H9 (cell line): ENCODE data around the gene TLN1. TPM values are rescaled to one million over a fixed set of nuclear protein-coding genes. Genes with fewer than 3 reads are reported as not detected.

Source experiments
- DNase-seq: peaks from one replicate; pipeline ENCODE4 v3.0.0-alpha.2; 2017
- H2AFZ ChIP-seq: one replicate; pipeline ENCODE4 v1.6.1; 2013; ENCODE audit warnings: mild to moderate bottlenecking, low read length, control low read depth, moderate library complexity
- H2AK5ac ChIP-seq: 2 replicates; pipeline ENCODE4 v1.6.1; 2013; ENCODE audit warnings: low read length, control low read depth, mixed read lengths; ENCODE audit not compliant: insufficient read length
- H2BK120ac ChIP-seq: one replicate; pipeline ENCODE4 v1.6.1; 2013; ENCODE audit warnings: low read depth, mild to moderate bottlenecking, low read length, control low read depth, inconsistent platforms; ENCODE audit not compliant: poor library complexity, severe bottlenecking
- H2BK12ac ChIP-seq: 2 replicates; pipeline ENCODE4 v1.6.1; 2013; ENCODE audit warnings: low read length, control low read depth, mixed read lengths, low read depth; ENCODE audit not compliant: insufficient read length
- H2BK15ac ChIP-seq: 2 replicates; pipeline ENCODE4 v1.6.1; 2013; ENCODE audit warnings: low read depth, low read length, control low read depth
- H2BK20ac ChIP-seq: one replicate; pipeline ENCODE4 v1.6.1; 2013; ENCODE audit warnings: low read depth, mild to moderate bottlenecking, low read length, control low read depth, inconsistent platforms; ENCODE audit not compliant: poor library complexity, severe bottlenecking
- H2BK5ac ChIP-seq: 2 replicates; pipeline ENCODE4 v1.6.1; 2013; ENCODE audit warnings: low read length, control low read depth, mixed read lengths; ENCODE audit not compliant: insufficient read length
- H3K14ac ChIP-seq: 2 replicates; pipeline ENCODE4 v1.6.1; 2013; ENCODE audit warnings: low read length, control low read depth; ENCODE audit not compliant: insufficient read depth
- H3K18ac ChIP-seq: 2 replicates; pipeline ENCODE4 v1.6.1; 2013; ENCODE audit warnings: low read depth, mild to moderate bottlenecking, mixed read lengths, low read length, control low read depth; ENCODE audit not compliant: insufficient read length
- H3K23ac ChIP-seq: 2 replicates; pipeline ENCODE4 v1.6.1; 2013; ENCODE audit warnings: low read length, control low read depth, mixed read lengths, low read depth; ENCODE audit not compliant: insufficient read length
- H3K23me2 ChIP-seq: 2 replicates; pipeline ENCODE4 v1.6.1; 2013; ENCODE audit warnings: low read depth, mild to moderate bottlenecking, mixed read lengths, low read length, control low read depth; ENCODE audit not compliant: insufficient read length, poor library complexity, severe bottlenecking
- H3K27ac ChIP-seq: 2 replicates; pipeline ENCODE4 v1.5.1; 2013; ENCODE audit warnings: low read length, control low read depth, mixed read lengths, low read depth; ENCODE audit not compliant: insufficient read length
- H3K27me3 ChIP-seq: 2 replicates; pipeline ENCODE4 v1.6.1; 2013; ENCODE audit warnings: low read length, control low read depth, inconsistent platforms; ENCODE audit not compliant: insufficient read depth
- H3K4ac ChIP-seq: 2 replicates; pipeline ENCODE4 v1.6.1; 2013; ENCODE audit warnings: low read depth, mild to moderate bottlenecking, control low read depth, inconsistent platforms, low read length, moderate library complexity
- H3K4me1 ChIP-seq: 2 replicates; pipeline ENCODE4 v1.6.1; 2013; ENCODE audit warnings: low read length, control low read depth, inconsistent platforms; ENCODE audit not compliant: insufficient read depth
- H3K4me2 ChIP-seq: 2 replicates; pipeline ENCODE4 v1.6.1; 2013; ENCODE audit warnings: low read length, control low read depth, mixed read lengths; ENCODE audit not compliant: insufficient read length, insufficient read depth
- H3K56ac ChIP-seq: 2 replicates; pipeline ENCODE4 v1.6.1; 2013; ENCODE audit warnings: low read depth, mild to moderate bottlenecking, mixed read lengths, low read length, control low read depth; ENCODE audit not compliant: insufficient read length
- H3K79me1 ChIP-seq: 2 replicates; pipeline ENCODE4 v1.6.1; 2013; ENCODE audit warnings: low read depth, mild to moderate bottlenecking, moderate library complexity, low read length, control low read depth, inconsistent platforms; ENCODE audit not compliant: insufficient read depth, poor library complexity, severe bottlenecking
- H3K79me2 ChIP-seq: 2 replicates; pipeline ENCODE4 v1.6.1; 2013; ENCODE audit warnings: low read length, control low read depth, inconsistent platforms; ENCODE audit not compliant: insufficient read depth
- H3K9ac ChIP-seq: 2 replicates; pipeline ENCODE4 v1.6.1; 2013; ENCODE audit warnings: low read length, control low read depth, mixed read lengths; ENCODE audit not compliant: insufficient read length; ENCODE audit errors: extremely low read depth
- H3K9me3 ChIP-seq: one replicate; pipeline ENCODE4 v1.6.1; 2013; ENCODE audit warnings: low read depth, low read length, inconsistent platforms; ENCODE audit not compliant: control insufficient read depth
- H3T11ph ChIP-seq: one replicate; pipeline ENCODE4 v1.6.1; 2013; ENCODE audit warnings: mild to moderate bottlenecking, low read length, control low read depth, inconsistent platforms
- H4K20me1 ChIP-seq: one replicate; pipeline ENCODE4 v1.6.1; 2013; ENCODE audit not compliant: control insufficient read depth, insufficient read length, insufficient read depth
- H4K5ac ChIP-seq: 2 replicates; pipeline ENCODE4 v1.6.1; 2013; ENCODE audit warnings: low read depth, mild to moderate bottlenecking, mixed read lengths, low read length, control low read depth; ENCODE audit not compliant: insufficient read length
- H4K8ac ChIP-seq: replicated peaks from 2 replicates; pipeline ENCODE4 v1.6.1; 2013; ENCODE audit warnings: low read length, control low read depth, mixed read lengths, low read depth; ENCODE audit not compliant: insufficient read length
- H4K91ac ChIP-seq: 2 replicates; pipeline ENCODE4 v1.6.1; 2013; ENCODE audit warnings: low read depth, mild to moderate bottlenecking, moderate library complexity, mixed read lengths, low read length, control low read depth; ENCODE audit not compliant: insufficient read length
- H3K27ac Mint-ChIP-seq, 3 experiments: 2 replicates in 2 of 3; 3 replicates in 1 of 3; pipeline ENCODE4 v1.8.0; 2020 to 2021; ENCODE audit warnings: mixed read lengths in 3 of 3, mild to moderate bottlenecking in 1 of 3, moderate library complexity in 1 of 3
- H3K27me3 Mint-ChIP-seq: 2 replicates; pipeline ENCODE4 v1.8.0; 2021; ENCODE audit warnings: low read depth, mild to moderate bottlenecking, moderate library complexity, mixed read lengths
- H3K36me3 Mint-ChIP-seq, 3 experiments: 2 replicates in 2 of 3; 3 replicates in 1 of 3; pipeline ENCODE4 v1.8.0; 2020 to 2021; ENCODE audit warnings: low read depth in 3 of 3, mixed read lengths in 3 of 3; ENCODE audit not compliant: insufficient read depth in 1 of 3
- H3K4me1 Mint-ChIP-seq, 2 experiments: 2 replicates each; pipeline ENCODE4 v1.8.0; 2020; ENCODE audit warnings: mixed read lengths in 2 of 2
- H3K4me3 Mint-ChIP-seq, 2 experiments: 2 replicates in 1 of 2; 3 replicates in 1 of 2; pipeline ENCODE4 v1.8.0; 2020 to 2021; ENCODE audit warnings: mild to moderate bottlenecking in 2 of 2, mixed read lengths in 2 of 2, moderate library complexity in 1 of 2
- H3K9me3 Mint-ChIP-seq, 2 experiments: 2 replicates in 1 of 2; 3 replicates in 1 of 2; pipeline ENCODE4 v1.8.0; 2020; ENCODE audit warnings: mild to moderate bottlenecking in 2 of 2, mixed read lengths in 2 of 2, moderate library complexity in 1 of 2
- WGBS: extraction: QIAGEN DNeasy Blood & Tissue Kit; methylation state at CpG from one replicate; pipeline ENCODE4 v1.1.7; 2013; ENCODE audit warnings: missing lambda C conversion rate, low lambda C conversion rate, mixed read lengths; ENCODE audit not compliant: insufficient read length; ENCODE audit errors: extremely low coverage; 5-methylcytosine and 5-hydroxymethylcytosine counted together
- total RNA-seq: library from RNA; stranded (reverse); gene quantifications from 2 replicates; pipeline ENCODE4 v1.2.1, GENCODE V29; 2021
- TF ChIP-seq, protein P1 (sequence below): fragments of 200-600 bp; sonication (generic); conservative IDR thresholded peaks from 3 replicates; pipeline ENCODE4 v1.8.0; 2021; ENCODE audit warnings: antibody characterized with exemption, mild to moderate bottlenecking

TLN1 gene
- total RNA-seq, 1 experiment from 2014 or later = 102 TPM

DNA sequence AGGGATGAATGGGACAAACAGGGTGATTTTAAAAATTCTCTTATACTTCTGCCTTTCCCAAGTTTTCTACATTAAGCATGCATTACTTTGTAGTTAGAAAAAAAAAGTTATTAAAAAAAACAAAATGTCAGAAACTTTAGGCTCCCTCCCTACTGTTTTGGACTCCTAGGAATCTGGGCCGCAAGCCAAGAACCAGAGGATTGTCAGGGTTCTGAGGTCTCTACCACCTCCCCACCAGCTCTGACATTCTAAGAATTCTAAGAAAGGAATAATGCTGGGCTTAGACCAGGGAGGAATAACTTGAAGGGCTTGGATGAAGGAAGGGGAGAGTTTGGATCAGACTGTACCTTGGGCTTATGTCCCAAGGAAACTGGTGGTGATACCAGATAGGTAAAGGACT lies 66.0 kb downstream of the TLN1 start:
- no peaks in the 10 kb centered on the region for H3K9me3 ChIP-seq
- DNase-seq = no peak

More for the DNA sequence above, 66.0 kb downstream of the TLN1 start:
- Histone ChIP-seq H3K18ac (no peak overlapping the region), H4K5ac (no peak overlapping the region), H2BK20ac (no peak overlapping the region), H4K20me1 (no peaks in the 10 kb centered on the region), H2AFZ (no peak overlapping the region), H3K4me2 (no peak overlapping the region), H3K9ac (no peak overlapping the region), H3K27ac (no peak overlapping the region), H3K79me1 (no peaks in the 10 kb centered on the region), H3K27me3 (no peaks in the 10 kb centered on the region), H3K79me2 (no peaks in the 10 kb centered on the region), H3K23me2 (peaks cover 8% of the 10 kb centered on the region), H3K4me1 (no peaks in the 10 kb centered on the region; the same call in 1 of the 2 replicates), H4K91ac (no peak overlapping the region), H4K8ac (no peak overlapping the region), H3K56ac (no peak overlapping the region), H3T11ph (no peak overlapping the region), H2BK12ac (no peak overlapping the region), H3K4ac (no peak overlapping the region), H2AK5ac (no peak overlapping the region), H2BK15ac (no peak overlapping the region; the same call in 1 of the 2 replicates), H2BK5ac (no peak overlapping the region), H2BK120ac (no peak overlapping the region), H3K23ac (no peak overlapping the region), H3K14ac (no peak overlapping the region)
- TF ChIP-seq, protein P1, sequence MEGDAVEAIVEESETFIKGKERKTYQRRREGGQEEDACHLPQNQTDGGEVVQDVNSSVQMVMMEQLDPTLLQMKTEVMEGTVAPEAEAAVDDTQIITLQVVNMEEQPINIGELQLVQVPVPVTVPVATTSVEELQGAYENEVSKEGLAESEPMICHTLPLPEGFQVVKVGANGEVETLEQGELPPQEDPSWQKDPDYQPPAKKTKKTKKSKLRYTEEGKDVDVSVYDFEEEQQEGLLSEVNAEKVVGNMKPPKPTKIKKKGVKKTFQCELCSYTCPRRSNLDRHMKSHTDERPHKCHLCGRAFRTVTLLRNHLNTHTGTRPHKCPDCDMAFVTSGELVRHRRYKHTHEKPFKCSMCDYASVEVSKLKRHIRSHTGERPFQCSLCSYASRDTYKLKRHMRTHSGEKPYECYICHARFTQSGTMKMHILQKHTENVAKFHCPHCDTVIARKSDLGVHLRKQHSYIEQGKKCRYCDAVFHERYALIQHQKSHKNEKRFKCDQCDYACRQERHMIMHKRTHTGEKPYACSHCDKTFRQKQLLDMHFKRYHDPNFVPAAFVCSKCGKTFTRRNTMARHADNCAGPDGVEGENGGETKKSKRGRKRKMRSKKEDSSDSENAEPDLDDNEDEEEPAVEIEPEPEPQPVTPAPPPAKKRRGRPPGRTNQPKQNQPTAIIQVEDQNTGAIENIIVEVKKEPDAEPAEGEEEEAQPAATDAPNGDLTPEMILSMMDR = no peak
- peaks cover 21 to 31% of the 10 kb centered on the region in 2 experiments for H3K4me1 Mint-ChIP-seq
- H3K36me3 Mint-ChIP-seq = peaks cover 14 to 23% (median 18%) of the 10 kb centered on the region in 3 experiments; a peak in 6 of 7 replicates
- H3K4me3 Mint-ChIP-seq = peak overlapping the region in 1 of 2 experiments; percentile 63; a peak in 1 of 5 replicates
- WGBS = no CpG with 5 or more reads among the region's 1 CpG
- peaks cover 9% of the 10 kb centered on the region for H3K27me3 Mint-ChIP-seq
- H3K27ac Mint-ChIP-seq = no peak overlapping the region
- no peaks in the 10 kb centered on the region for H3K9me3 Mint-ChIP-seq
